ENCODE data around the gene TMEM255B. TPM values are rescaled to one million over a fixed set of nuclear protein-coding genes. Genes with fewer than 3 reads are reported as not detected.

The TMEM255B gene
- total and polyA plus RNA-seq, 2 of the 4 experiments (the other 2 are of a cell fraction): 0.36 to 0.94 TPM

- H3K9ac ChIP-seq (ENCODE audit: low read depth, low read length): no peak overlapping the region
- no peak overlapping the region for H3K18ac ChIP-seq (ENCODE audit: low read depth, low read length)
- BruUV-seq (replicated peaks): no TSS peak
- peaks cover 61% of the 10 kb centered on the region for H3K9me1 ChIP-seq (ENCODE audit: insufficient read depth, low read length)
- ChIA-PET CTCF (no interaction called here), POLR2A (ENCODE audit: unreplicated experiment) (no interaction called here)
- dilution Hi-C loops (cut with HindIII; ENCODE audit: low sequenced_read_pairs, unreplicated experiment): no loop called here
- intact Hi-C loops (cut with micrococcal nuclease): no loop called here
- no peak overlapping the region for H2AK5ac ChIP-seq (ENCODE audit: low read depth, low read length)
- DNase-seq (no peak), ATAC-seq (ENCODE audit: low read depth) (no peak)
- in situ Hi-C loops (cut with MboI; ENCODE audit: low sequenced_read_pairs): no loop called here
- no peak overlapping the region for H3K56ac ChIP-seq (ENCODE audit: extremely low read depth, insufficient read depth, low read length)
- H3K9me3 ChIP-seq (ENCODE audit: control insufficient read depth, insufficient read depth, low read length): no peaks in the 10 kb centered on the region
- H4K20me1 ChIP-seq (ENCODE audit: insufficient read depth, low read length): peaks cover 100% of the 10 kb centered on the region
- no peak overlapping the region for H2BK20ac ChIP-seq (ENCODE audit: low read depth, low read length)
- peaks cover 56% of the 10 kb centered on the region for H3K4me1 ChIP-seq (ENCODE audit: control insufficient read depth, insufficient read depth, low read length)
- no peak overlapping the region for H4K5ac ChIP-seq (ENCODE audit: low read depth, low read length)
- H2BK5ac ChIP-seq (ENCODE audit: low read depth, low read length, poor library complexity, severe bottlenecking): peak overlapping the region; percentile 55
- no peak overlapping the region for H3K4ac ChIP-seq (ENCODE audit: low read depth, low read length)
- no peak overlapping the region for H3K14ac ChIP-seq (replicated peaks; ENCODE audit: low read depth, low read length)
- H3K4me3 ChIP-seq (ENCODE audit: insufficient read depth, low read depth, low read length): no peak overlapping the region
- no peak overlapping the region for H2BK15ac ChIP-seq (ENCODE audit: low read depth, low read length)
- no peak overlapping the region for H3K4me2 ChIP-seq (ENCODE audit: low read depth, low read length)
- TF ChIP-seq SMC3 (IDR thresholded peaks at IDR 0.05; ENCODE audit: low read depth, low read length) (no peak), FOS (IDR thresholded peaks at IDR 0.05; ENCODE audit: low read depth, low read length) (no peak), POLR2A (IDR thresholded peaks at IDR 0.05; ENCODE audit: low read depth, low read length) (no peak), RAD21 (IDR thresholded peaks at IDR 0.05; ENCODE audit: low read length) (no peak), MAFK (IDR thresholded peaks at IDR 0.05; ENCODE audit: low read depth, low read length) (no peak), NFE2L2 (IDR thresholded peaks at IDR 0.05; ENCODE audit: low read depth, low read length) (no peak), CHD1 (IDR thresholded peaks at IDR 0.05; ENCODE audit: low read depth, low read length) (no peak), CTCF (conservative IDR thresholded peaks at IDR 0.05; ENCODE audit: low read depth, low read length) (no peak), RCOR1 (IDR thresholded peaks at IDR 0.05; ENCODE audit: insufficient replicate concordance, low read length) (no peak), MXI1 (IDR thresholded peaks at IDR 0.05; ENCODE audit: borderline replicate concordance, low read depth, low read length) (no peak)
- no peaks in the 10 kb centered on the region for H3K27me3 ChIP-seq (ENCODE audit: control insufficient read depth, insufficient read depth, low read length)
- H2AK9ac ChIP-seq (replicated peaks; ENCODE audit: low read depth, low read length, poor library complexity): no peak overlapping the region
- peaks cover 33% of the 10 kb centered on the region for H3K36me3 ChIP-seq (ENCODE audit: control insufficient read depth, insufficient read depth, low read length)
- H3K27ac ChIP-seq (ENCODE audit: insufficient read depth, low read length): no peak overlapping the region
- H3K79me1 ChIP-seq (ENCODE audit: low read depth in 1 of 2, low read length in 2 of 2): peaks cover 21 to 99% of the 10 kb centered on the region in 2 experiments; a peak in 3 of 4 replicates
- no peak overlapping the region for H2BK120ac ChIP-seq (ENCODE audit: low read depth, low read length)
- WGBS, 2 experiments (ENCODE audit: extremely low coverage in 2 of 2, insufficient read length in 1 of 2): 100% methylated on average over 1 of the region's 1 CpG; no CpG with 5 or more reads in 1 of the 2 experiments
- H2AFZ ChIP-seq (replicated peaks; ENCODE audit: low read length, poor library complexity): no peak overlapping the region
- H4K8ac ChIP-seq (ENCODE audit: low read depth in 2 of 2, low read length in 2 of 2): no peak overlapping the region
- no peak overlapping the region for H3K23ac ChIP-seq (ENCODE audit: low read depth, low read length)
- no peak overlapping the region for H4K91ac ChIP-seq (ENCODE audit: insufficient read depth, low read depth, low read length)
These were observed 92.4 kb downstream of the TMEM255B start for GRCh38 chr13:113851480-113851803.

All from IMR-90 (cell line).